GM12878 (cell line): ENCODE measurements around the gene TAB2. TPM values are rescaled to one million over a fixed set of nuclear protein-coding genes. Genes with fewer than 3 reads are reported as not detected.

Experiments
- ATAC-seq: fragments of 200-7000 bp; cut with Tn5 transposase; 3 replicates; pipeline ENCODE4 v1.9.1; 2020; ENCODE audit warnings: mild to moderate bottlenecking, moderate library complexity
- BruUV-seq: library from RNA; stranded (reverse); fragments of 400-500 nt; replicated peaks from 2 replicates; lab custom pipeline; 2021; lab: Mats Ljungman, UMichigan
- CTCF ChIA-PET: fragments of 300-600 bp; sonication (Branson Sonifier 250); formaldehyde crosslinking; extraction: SDS; loops from one replicate; lab custom pipeline; 2021; ENCODE audit warnings: inconsistent platforms; lab: Yijun Ruan, JAX
- POLR2A ChIA-PET: fragments of 350-600 bp; formaldehyde crosslinking; extraction: SDS; loops from one replicate; lab custom pipeline; 2021; ENCODE audit warnings: inconsistent platforms; lab: Charles Lee
- RAD21 ChIA-PET: fragments of 300-600 bp; sonication (Branson Sonifier 250); formaldehyde crosslinking; loops from one replicate; lab custom pipeline; 2023; ENCODE audit warnings: antibody characterized with exemption; ENCODE audit not compliant: unreplicated experiment; lab: Charles Lee
- SMC1A ChIA-PET: fragments of 300-600 bp; sonication (Branson Sonifier 250); formaldehyde crosslinking; loops from one replicate; lab custom pipeline; 2023; ENCODE audit not compliant: unreplicated experiment, uncharacterized antibody; lab: Charles Lee
- DNase-seq: peaks from one replicate; pipeline ENCODE4 v3.0.0-alpha.2; 2011; ENCODE audit warnings: low read depth, low spot score
- FAIRE-seq: peaks from 3 replicates; lab custom pipeline; 2011; peaks lifted over from hg19 to GRCh38; lab: Jason Lieb, UNC
- H2AFZ ChIP-seq: 2 replicates; pipeline ENCODE4 v1.6.0; 2011; ENCODE audit warnings: low read depth, low read length, control low read depth; ENCODE audit not compliant: control insufficient read depth
- H3K27ac ChIP-seq: 2 replicates; pipeline ENCODE4 v1.5.1; 2011; ENCODE audit warnings: control low read depth; ENCODE audit not compliant: control insufficient read depth, insufficient read depth
- H3K27me3 ChIP-seq, 2 experiments: replicated peaks in 1 of 2; 2 replicates each; pipeline versions ENCODE4 v1.6.0 to v1.6.1; 2011; ENCODE audit warnings: low read length in 1 of 2; ENCODE audit not compliant: control insufficient read depth in 2 of 2, insufficient read depth in 2 of 2
- H3K36me3 ChIP-seq, 2 experiments: 2 replicates each; pipeline ENCODE4 v1.5.1; 2011; ENCODE audit warnings: low read length in 1 of 2; ENCODE audit not compliant: control insufficient read depth in 2 of 2, insufficient read depth in 2 of 2
- H3K4me1 ChIP-seq: 2 replicates; pipeline ENCODE4 v1.6.1; 2011; ENCODE audit warnings: mild to moderate bottlenecking, low read length, moderate library complexity, mixed read lengths; ENCODE audit not compliant: control insufficient read depth, insufficient read depth
- H3K4me2 ChIP-seq: 2 replicates; pipeline ENCODE4 v1.6.0; 2011; ENCODE audit warnings: control low read depth; ENCODE audit not compliant: control insufficient read depth, insufficient read depth
- H3K4me3 ChIP-seq: fragments of 200-600 bp; sonication (generic); 2 replicates; pipeline ENCODE4 v1.5.1; 2016
- H3K79me2 ChIP-seq: 2 replicates; pipeline ENCODE4 v1.6.0; 2011; ENCODE audit warnings: low read length; ENCODE audit not compliant: control insufficient read depth, insufficient read depth
- H3K9ac ChIP-seq: 2 replicates; pipeline ENCODE4 v1.8.0; 2011; ENCODE audit warnings: low read length, control low read depth, mixed read lengths; ENCODE audit not compliant: control insufficient read depth, insufficient read depth
- H3K9me3 ChIP-seq: replicated peaks from 3 replicates; pipeline ENCODE4 v1.5.1; 2011; ENCODE audit warnings: mild to moderate bottlenecking, low read length; ENCODE audit not compliant: control insufficient read depth, insufficient read depth
- H4K20me1 ChIP-seq: 2 replicates; pipeline ENCODE4 v1.6.0; 2011; ENCODE audit not compliant: control insufficient read depth, insufficient read depth
- ATF7 ChIP-seq: fragments of 450-650 bp; IDR thresholded peaks from 2 replicates; pipeline ENCODE4 v1.6.1; 2016; ENCODE audit warnings: low read depth, mild to moderate bottlenecking
- CEBPB ChIP-seq, 2 experiments: fragments of 150-350 bp in 1 of 2; IDR thresholded peaks; 2 replicates each; pipeline ENCODE4 v1.6.1; 2012 to 2014; ENCODE audit warnings: low read depth in 2 of 2, low read length in 2 of 2, borderline replicate concordance in 1 of 2, inconsistent platforms in 1 of 2
- EZH2 ChIP-seq: IDR thresholded peaks from 2 replicates; pipeline ENCODE4 v1.6.1; 2012; ENCODE audit warnings: low read depth, mild to moderate bottlenecking, control low read depth, inconsistent platforms, low read length, borderline replicate concordance; ENCODE audit not compliant: control insufficient read depth
- GABPA ChIP-seq: IDR thresholded peaks from 2 replicates; pipeline ENCODE4 v1.6.1; 2014; ENCODE audit warnings: antibody characterized with exemption, low read depth, mild to moderate bottlenecking, inconsistent platforms
- IKZF2 ChIP-seq, 2 experiments: fragments of 450-650 bp; IDR thresholded peaks; 2 replicates each; pipeline ENCODE4 v1.6.1; 2017; ENCODE audit warnings: mild to moderate bottlenecking in 2 of 2, moderate library complexity in 2 of 2
- PML ChIP-seq: IDR thresholded peaks from 2 replicates; pipeline ENCODE4 v1.6.1; 2012; ENCODE audit warnings: low read length, inconsistent platforms
- RAD51 ChIP-seq: fragments of 450-650 bp; IDR thresholded peaks from 2 replicates; pipeline ENCODE4 v1.6.1; 2016; ENCODE audit warnings: moderate library complexity, mild to moderate bottlenecking, inconsistent platforms
- RCOR1 ChIP-seq: conservative IDR thresholded peaks from 2 replicates; pipeline ENCODE4 v1.6.1; 2012; ENCODE audit warnings: low read depth, low read length, improper control_type of control experiment
- SRF ChIP-seq, 2 experiments: IDR thresholded peaks; 2 replicates each; pipeline ENCODE4 v1.6.1; 2011; ENCODE audit warnings: low read depth in 2 of 2, low read length in 2 of 2, mild to moderate bottlenecking in 1 of 2, moderate library complexity in 1 of 2
- TCF7 ChIP-seq: IDR thresholded peaks from 2 replicates; pipeline ENCODE4 v1.6.1; 2014; ENCODE audit warnings: antibody characterized with exemption, borderline replicate concordance
- WGBS: methylation state at CpG from one replicate; pipeline ENCODE4 v1.1.6; 2016; ENCODE audit warnings: low lambda C conversion rate; ENCODE audit not compliant: insufficient replicate concordance, insufficient coverage; ENCODE audit errors: missing lambda C conversion rate; 5-methylcytosine and 5-hydroxymethylcytosine counted together
- in situ Hi-C: fragments of 300-500 bp; cut with MboI; formaldehyde crosslinking; loops from 9 replicates; pipeline ENCODE4 v1.14.3; 2018; ENCODE audit warnings: mixed read lengths
- intact Hi-C: fragments of 100-400 bp; cut with micrococcal nuclease; formaldehyde crosslinking; loops from one replicate; pipeline ENCODE4 v1.14.2; 2022; ENCODE audit not compliant: unreplicated experiment
- polyA plus RNA-seq, 11 experiments: library from polyadenylated mRNA; depleted of rRNA in 4 of 11; unstranded in 6 of 11; stranded (reverse) in 5 of 11; fragments of >200 nt; fragmentation: Nextera tagmentation in 4 of 11; fragmentation: Illumina TruSeq in 1 of 11; extraction: Ambion mirVana in 4 of 11; extraction: Trizol in 1 of 11; gene quantifications; 1 replicate in 1 of 11; 2 replicates in 10 of 11; pipeline versions ENCODE4 v1.2.1 to v1.2.3, GENCODE V29; 2011 to 2016; ENCODE audit warnings: inconsistent platforms in 2 of 11, missing spikeins in 2 of 11, low read depth in 1 of 11
- total RNA-seq, 4 experiments: library from RNA; depleted of rRNA in 3 of 4; stranded (reverse); fragments of >200 nt in 3 of 4; fragmentation: Illumina TruSeq in 1 of 4; extraction: Trizol in 1 of 4; gene quantifications; 2 replicates each; pipeline versions ENCODE4 v1.2.1 to v1.2.3, GENCODE V29; 2013 to 2021

The TAB2 gene
- total and polyA plus RNA-seq, 10 of the 15 experiments (the other 5 are each of a cell fraction or from before 2014, with no cell fraction given) = 8.9 to 66.3 (median 23.0) TPM

GRCh38 chr6:149422581-149422980, 105.1 kb downstream of the TAB2 start:
- Histone ChIP-seq H3K27ac (no peak overlapping the region), H4K20me1 (no peaks in the 10 kb centered on the region), H3K79me2 (no peaks in the 10 kb centered on the region), H3K9ac (no peak overlapping the region), H2AFZ (no peak overlapping the region), H3K9me3 (no peaks in the 10 kb centered on the region), H3K4me3 (no peak overlapping the region), H3K4me1 (peaks cover 14% of the 10 kb centered on the region), H3K36me3 (no peaks in the 10 kb centered on the region), H3K27me3 (no peaks in the 10 kb centered on the region), H3K4me2 (no peak overlapping the region)
- ChIA-PET POLR2A (no interaction called here), SMC1A (interaction anchor here (0.9 to 2.3 kb wide), 5 partner anchors 200 to 474 kb away, joined by 3 to 10 read pairs (median 4); no protein-coding TSS in a partner anchor), RAD21 (interaction anchor here (1.4 to 3.7 kb wide), 5 partner anchors 9 to 394 kb away, joined by 3 to 20 read pairs (median 8); no protein-coding TSS in a partner anchor), CTCF (interaction anchor here (0.6 to 2.0 kb wide), 7 partner anchors 9 to 395 kb away, joined by 3 to 10 read pairs (median 4); no protein-coding TSS in a partner anchor)
- DNase-seq = no peak
- FAIRE-seq = no peak
- no peak for TF ChIP-seq IKZF2 (IDR thresholded peaks at IDR 0.05)
- no peak for TF ChIP-seq CEBPB (IDR thresholded peaks at IDR 0.05; ENCODE audit: borderline replicate concordance in 1 of 2, low read depth in 2 of 2, low read length in 2 of 2)
- no peak for TF ChIP-seq PML
- no peak for TF ChIP-seq EZH2
- TF ChIP-seq ATF7 = no peak
- no peak for TF ChIP-seq GABPA
- TF ChIP-seq RCOR1 = no peak
- no peak for TF ChIP-seq RAD51
- no peak for TF ChIP-seq SRF (IDR thresholded peaks at IDR 0.05; ENCODE audit: low read depth in 2 of 2, low read length in 2 of 2)
- TF ChIP-seq TCF7 = no peak
- intact Hi-C loops (no loop called here), in situ Hi-C loops (no loop called here)
- ATAC-seq = no peak
- BruUV-seq = no TSS peak
- WGBS = 54% methylated on average over 4 of the region's 4 CpGs
